ENCODE results near the gene NDUFAF3.

- peak; percentile 54 to 95 for TF ChIP-seq POLR2A (IDR thresholded peaks at IDR 0.05)
- peak in 2 of 6 experiments; percentile 16 to 32 for TF ChIP-seq CTCF (IDR thresholded peaks at IDR 0.05)
Observed at GRCh38 chr3:49028673-49029562, 7.0 kb downstream of the NDUFAF3 start, which contains the start of gene IMPDH2.

Measured in thyroid gland (tissue), 4 donors.